C4-2B (cell line): ENCODE results near the gene N4BP3.

ENCODE experiments used
- H3K27ac ChIP-seq: fragments of 450-650 bp; 2 replicates; pipeline ENCODE4 v1.5.1; 2017
- CTCF ChIP-seq: fragments of 450-650 bp; conservative IDR thresholded peaks from 2 replicates; pipeline ENCODE4 v1.5.1; 2017; ENCODE audit warnings: mild to moderate bottlenecking
- ZFX ChIP-seq: fragments of 450-650 bp; IDR thresholded peaks from 2 replicates; pipeline ENCODE4 v1.6.1; 2017

N4BP3 gene

GRCh38 chr5:178117923-178118701 is 4.8 kb downstream of the N4BP3 start:
- TF ChIP-seq ZFX = no peak
- no peak for TF ChIP-seq CTCF

GRCh38 chr5:178119915-178120606 is 6.7 kb downstream of the N4BP3 start:
- TF ChIP-seq CTCF = no peak
- TF ChIP-seq ZFX = no peak
- H3K27ac ChIP-seq = no peak overlapping the region; the same call in 1 of the 2 replicates

More at GRCh38 chr5:178117923-178118701, 4.8 kb downstream of the N4BP3 start:
- no peak overlapping the region for H3K27ac ChIP-seq

GRCh38 chr5:178120607-178121357 is 7.5 kb downstream of the N4BP3 start:
- H3K27ac ChIP-seq = peak overlapping the region; percentile 40
- no peak for TF ChIP-seq ZFX
- TF ChIP-seq CTCF = peak; percentile 91

GRCh38 chr5:178121391-178122276 is 8.3 kb downstream of the N4BP3 start:
- peak overlapping the region; percentile 40 for H3K27ac ChIP-seq

GRCh38 chr5:178122346-178122745 is 9.0 kb downstream of the N4BP3 start:
- no peak overlapping the region; the same call in 1 of the 2 replicates for H3K27ac ChIP-seq
- no peak for TF ChIP-seq CTCF
- TF ChIP-seq ZFX = no peak

More at GRCh38 chr5:178121391-178122276, 8.3 kb downstream of the N4BP3 start:
- TF ChIP-seq CTCF = no peak
- TF ChIP-seq ZFX = no peak

- TF ChIP-seq ZFX (no peak), CTCF (no peak)
- H3K27ac ChIP-seq = peak overlapping the region; percentile 61
These were observed 10.0 kb downstream of the N4BP3 start for GRCh38 chr5:178123094-178123965.
